HCEC 1CT (cell line): ENCODE measurements around the gene ARIH1.
"Not testable (repeated sequence)": the region's sequence is repeated elsewhere in the genome, so short reads cannot be mapped to it uniquely, and the experiment has no call there.

Experiments
- DNase-seq: peaks from one replicate; pipeline ENCODE4 v3.0.0-alpha.2; 2017

Gene ARIH1

DNA sequence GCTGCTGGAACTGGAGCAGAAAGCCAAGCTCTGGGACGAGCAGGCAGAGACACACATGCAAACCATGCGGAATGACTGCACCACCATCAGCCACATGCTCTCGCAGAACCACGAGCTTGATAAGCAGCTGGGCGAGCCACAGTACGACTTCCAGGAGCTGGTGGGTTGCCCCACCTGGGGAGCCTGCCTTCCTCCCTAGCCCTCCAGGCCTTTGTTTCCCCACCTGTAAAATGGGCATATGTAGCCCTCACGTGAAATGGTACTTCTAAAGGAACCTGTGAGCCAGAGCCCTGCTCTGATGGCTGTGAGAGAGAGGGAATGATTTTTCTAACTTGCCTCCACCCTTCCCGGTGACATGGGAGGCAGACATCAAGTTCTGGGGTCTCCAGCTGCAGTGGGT, 135.7 kb downstream of the ARIH1 start:
- DNase-seq: no peak

DNA sequence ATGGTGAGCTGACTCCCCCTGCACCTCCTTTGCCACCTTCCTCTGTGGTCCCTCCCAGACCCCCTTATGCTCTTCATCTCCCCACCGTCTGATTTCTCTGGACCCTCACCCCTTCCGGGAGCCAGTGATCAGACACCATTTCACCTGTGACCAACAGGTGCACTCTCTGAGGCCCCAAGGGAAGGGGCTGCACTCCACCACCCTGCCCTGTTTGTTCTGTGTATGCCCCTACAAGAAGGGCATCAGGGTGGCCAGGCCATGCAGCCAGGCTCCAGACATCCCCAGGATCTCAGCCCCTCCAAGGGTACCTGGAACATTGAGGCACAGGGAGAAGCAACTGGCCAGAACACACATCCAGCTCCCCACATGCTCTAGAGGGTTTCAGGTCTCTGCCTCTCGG, 138.2 kb downstream of the ARIH1 start:
- DNase-seq: not testable (repeated sequence)

DNA sequence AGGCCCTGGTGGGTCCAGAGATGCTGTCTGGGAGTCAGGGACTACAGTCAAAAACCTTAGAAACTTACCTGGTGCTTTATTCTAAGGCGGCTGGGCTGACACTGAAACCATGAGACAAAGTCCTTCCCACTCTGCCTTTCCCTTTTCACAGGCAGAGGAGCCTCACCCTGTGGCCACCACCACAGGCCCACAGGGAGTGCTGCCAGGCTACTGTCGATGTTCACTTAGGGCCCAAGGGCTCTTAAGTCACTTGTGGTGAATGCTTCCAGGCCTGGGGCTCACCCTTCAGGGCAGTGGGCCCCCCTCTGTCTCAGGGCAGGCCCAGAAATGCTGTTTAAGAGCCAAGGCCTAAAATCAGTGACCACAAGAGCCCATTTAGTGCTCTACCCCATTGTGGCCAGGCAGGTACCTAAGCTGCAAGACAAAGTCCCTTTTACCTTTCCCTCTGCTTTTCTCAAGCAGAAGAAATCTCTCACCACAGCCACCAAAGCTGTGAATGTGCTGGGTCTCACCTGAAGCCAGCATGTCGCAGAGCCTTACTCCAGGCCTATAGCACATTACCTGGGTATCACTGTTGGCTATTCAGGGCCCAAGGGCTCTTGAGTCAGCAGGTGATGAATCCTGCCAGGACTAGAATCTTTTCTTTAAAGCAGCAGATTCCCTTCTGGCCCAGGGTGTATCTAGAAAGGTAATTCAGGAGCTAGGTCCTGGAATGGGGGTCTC, 140.8 kb downstream of the ARIH1 start:
- no peak for DNase-seq

DNA sequence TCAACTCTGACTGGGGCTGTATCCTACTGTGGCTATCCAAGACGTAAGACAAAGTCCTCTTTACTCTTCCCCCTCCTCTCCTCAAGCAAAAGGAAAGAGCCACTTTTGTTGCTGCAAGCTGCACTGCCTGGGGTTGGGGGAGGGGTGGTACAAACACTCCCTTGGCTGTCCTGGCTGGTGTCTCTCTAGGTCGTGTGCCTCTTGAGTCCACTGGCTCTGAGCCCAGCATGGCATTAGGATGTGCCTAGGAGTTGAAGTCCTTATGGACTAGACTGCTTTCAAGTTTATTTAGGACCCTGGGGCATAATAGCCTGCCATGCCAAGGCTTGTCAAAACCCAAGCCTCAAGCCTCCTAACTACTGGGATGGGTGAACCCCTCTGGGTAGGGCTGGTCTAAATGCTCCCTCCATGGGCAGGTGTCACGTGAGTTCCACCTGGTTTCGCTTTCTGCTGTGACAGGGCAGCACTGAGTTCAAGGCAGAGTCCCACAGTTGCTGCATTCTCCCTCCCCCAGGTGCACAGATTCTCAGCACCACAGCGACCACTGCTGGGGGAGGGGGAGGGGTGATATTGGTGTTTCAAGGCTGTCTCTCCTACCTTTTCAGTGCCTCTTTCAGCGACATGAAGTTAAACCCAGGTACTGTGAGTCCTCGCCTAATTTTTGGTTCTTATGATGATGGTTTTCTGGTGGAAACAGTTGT, 141.6 kb downstream of the ARIH1 start:
- DNase-seq: not testable (repeated sequence)

DNA sequence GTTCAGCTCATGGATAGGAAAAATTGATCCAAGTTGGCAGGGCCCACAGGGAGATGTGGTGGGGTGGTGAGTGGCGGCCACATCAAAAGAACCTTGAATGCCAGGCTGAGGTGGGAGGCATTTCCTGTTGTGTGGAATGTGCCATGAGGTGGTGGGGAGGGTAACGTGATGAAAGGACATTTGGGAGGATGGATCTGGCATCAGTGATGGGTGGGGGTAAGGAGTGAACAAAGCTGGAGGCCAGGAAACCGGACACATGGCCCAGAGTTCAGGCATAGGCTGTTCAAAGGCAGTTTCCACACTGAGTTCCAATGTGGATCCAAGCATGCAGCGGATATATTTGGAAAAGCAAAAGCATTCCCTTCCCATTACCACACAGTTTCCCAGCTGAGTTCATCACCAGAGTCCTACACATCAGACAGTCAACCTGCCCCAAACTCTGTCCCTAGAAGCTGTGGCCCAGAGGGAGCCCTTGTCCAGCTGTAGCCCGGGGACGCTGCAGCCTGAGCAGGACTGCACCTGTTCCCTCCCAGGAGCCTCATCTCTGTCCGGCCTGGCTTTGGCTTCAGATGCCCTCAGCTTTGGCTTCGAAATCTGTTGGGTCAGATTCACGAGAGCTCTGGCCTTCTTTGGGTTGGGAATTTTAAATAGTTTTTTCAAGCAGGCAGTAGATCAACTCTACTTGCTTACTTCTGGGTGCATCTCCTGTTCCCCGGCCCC, 142.5 kb downstream of the ARIH1 start:
- DNase-seq: no peak

DNA sequence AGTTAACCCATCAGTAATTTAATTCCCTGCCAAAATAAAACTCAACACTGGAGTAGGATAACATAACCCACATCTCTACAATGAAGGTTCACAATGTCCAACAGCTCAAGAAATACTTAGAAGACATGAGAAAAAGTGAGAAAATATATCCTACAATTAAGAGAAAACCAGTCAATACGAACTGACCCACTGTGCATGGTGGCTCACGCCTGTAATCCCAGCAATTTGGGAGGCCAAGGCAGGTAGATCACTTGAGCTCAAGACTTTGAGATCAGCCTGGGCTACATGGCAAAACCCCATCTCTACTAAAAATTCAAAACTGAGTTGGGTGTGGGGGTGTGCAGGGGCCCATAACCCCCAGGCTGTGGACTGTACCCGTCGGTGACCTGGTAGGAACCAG, 149.7 kb downstream of the ARIH1 start:
- not testable (repeated sequence) for DNase-seq

DNA sequence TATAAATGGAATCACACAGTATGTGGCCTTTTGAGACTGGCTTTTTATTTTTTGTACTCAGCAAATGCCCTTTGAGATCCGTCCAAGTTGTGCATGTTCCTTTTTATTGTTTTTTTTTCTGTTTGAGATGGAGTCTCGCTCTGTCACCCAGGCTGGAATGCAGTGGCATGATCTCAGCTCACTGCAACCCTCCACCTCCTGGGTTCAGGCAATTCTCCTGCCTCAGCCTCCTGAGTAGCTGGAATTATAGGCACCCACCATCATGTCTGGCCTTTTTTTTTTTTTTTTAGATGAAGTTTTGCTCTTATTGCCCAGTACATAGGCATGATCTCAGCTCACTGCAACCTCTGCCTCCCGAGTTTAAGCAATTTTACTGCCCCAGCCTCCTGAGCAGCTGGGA, 152.0 kb downstream of the ARIH1 start:
- not testable (repeated sequence) for DNase-seq

DNA sequence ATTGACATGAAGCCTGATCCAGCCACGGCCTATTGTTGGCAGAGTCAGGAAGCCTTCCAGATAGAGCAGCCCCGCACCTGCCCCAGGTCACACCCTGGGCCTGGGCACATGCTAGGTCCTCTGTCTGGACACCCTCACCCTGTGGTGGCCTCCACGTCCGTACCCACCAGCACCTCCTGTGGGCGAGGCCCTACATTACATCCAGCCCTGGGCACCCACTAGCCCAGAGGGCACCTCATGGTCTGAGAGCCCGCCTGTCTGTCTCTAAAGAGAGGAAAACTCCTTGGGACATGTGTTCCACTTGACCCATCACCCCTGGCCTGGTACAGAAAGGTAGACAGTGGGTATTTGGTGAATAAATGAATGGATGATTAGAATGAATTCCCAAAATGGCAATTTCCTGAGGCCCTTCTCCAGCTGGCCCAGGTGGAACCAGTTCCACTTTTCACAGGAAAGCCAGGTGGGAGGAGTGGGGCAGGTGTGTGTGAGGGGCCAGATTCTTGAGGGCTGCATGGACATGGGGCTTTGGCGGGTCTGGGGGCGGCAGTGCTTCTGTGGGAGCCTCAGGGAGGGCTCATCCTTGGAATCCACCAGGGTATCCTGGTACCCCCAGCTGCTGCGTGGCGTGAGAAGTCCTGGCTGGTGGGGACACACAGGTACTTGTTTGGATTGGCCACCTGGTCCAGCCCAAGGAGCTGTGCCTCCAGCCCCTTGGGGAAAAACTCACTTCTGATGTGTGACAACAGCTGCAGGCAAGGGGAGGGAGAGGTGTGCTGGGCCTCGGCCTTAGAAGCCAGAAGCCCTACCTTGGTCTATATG, 154.3 kb downstream of the ARIH1 start:
- not testable (repeated sequence) for DNase-seq

DNA sequence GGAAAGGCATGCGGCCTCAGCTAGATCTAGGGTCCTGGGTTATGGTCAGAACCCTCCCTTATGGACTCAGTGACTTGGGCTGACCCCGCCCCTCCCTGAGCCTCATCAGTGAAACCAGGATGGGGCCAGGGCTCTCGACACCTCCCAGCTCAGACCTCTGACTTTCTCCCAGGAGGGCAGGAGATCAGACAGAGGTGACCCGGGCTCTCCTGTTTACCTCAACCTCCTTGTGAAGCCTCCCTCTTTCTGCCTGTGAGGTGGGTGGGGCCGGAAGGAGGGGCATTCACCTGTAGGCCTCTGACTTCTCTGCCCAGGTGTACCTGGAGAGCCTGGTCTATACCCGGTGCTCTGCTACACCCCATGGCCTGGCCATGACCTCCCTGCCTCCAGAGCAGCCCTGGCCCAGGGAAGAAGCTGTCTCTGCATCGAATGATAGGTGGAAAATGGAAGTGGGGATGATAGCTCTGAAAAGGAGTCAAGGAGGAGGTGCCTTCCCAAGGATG, 155.0 kb downstream of the ARIH1 start:
- DNase-seq: not testable (repeated sequence)

DNA sequence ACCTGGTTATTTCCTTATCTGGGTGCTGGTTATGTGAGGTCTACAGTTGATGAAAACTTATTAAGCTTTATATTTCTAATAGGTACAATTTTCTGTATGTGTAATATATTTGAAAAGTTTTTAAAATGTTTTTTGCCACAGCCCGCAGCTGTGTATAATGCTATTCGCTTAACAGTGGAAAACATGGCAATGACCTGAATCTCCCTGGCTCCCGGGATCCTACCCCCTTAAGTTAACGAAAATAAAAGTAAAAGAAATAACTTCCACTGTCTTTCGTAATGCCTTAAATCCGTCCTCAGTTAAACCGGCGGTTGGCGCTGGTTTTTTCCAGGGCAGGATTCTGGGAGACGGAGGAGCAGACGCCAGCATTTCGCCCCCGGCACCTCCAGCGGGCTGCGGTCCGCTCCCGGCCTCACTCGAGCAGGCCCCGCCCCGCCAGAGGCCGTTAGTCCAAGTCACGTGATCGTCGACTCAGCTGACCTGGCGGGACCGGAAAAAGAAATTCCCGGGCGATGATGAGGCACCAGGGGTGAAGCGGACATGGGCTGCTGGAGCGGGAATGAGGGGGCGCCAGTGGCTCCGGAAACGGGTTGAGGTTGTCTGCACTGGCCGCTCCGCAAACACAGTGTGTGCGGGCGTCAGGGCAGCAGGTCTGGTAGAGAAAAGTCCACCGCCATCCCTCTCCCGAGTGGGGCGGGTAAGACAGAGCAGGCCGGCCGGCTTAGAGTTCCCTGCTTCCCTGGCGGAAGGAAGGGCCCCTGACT, 162.6 kb downstream of the ARIH1 start:
- DNase-seq: peak; percentile 49

DNA sequence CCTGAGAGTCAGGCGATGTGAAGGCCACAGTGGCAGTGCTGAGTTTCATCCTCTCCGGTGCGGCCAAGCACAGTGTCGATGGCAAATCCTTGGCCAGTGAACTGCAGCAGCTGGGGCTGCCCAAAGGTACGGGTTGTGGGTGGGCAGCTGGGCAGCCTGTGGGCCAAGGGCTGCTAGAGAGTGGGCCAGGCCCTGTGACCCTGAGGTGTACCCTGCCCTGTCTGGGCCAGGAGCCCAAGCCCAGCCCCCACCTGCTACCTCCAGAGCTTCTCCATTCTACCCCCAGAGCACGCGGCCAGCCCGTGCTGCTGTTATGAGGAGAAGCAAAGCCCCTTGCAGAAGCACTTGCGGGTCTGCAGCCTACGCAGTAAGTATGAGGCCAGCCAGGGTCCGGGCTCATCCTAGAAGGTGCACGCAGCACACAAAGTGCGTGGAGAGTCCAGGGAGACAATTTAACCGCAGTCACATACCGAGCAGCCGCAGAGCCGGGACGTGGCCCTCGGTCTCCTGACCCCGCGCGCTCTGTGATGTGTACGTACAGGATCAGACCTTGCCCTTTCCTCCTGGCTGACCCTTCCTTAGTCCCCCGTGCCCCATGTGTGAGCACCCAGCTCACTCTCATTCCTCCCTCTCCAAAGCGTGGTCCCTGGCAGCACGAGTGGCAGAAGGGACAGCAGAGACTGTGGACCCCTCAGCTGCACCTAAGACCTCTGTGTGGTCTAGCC, 165.8 kb downstream of the ARIH1 start:
- not testable (repeated sequence) for DNase-seq

DNA sequence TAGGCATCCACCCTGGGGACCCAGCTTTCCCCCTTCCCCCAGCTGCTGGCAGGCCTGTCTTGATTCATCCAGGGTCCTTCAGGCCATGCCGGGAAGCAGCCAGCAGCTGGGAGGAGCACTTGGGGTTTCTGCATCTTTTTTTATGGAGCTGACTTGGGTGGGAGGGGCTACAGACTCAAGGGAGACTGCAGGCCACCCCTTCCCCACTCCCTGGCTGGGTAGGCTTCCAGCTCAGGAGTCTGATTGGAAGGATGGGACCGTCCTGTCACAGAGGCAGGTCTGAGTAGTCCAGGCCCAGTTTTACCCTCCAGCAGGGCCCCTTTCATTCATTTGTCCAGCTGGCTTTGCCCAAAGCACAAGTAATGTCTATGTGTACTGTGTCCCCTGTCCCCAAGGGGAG, 168.1 kb downstream of the ARIH1 start:
- DNase-seq: not testable (repeated sequence)

DNA sequence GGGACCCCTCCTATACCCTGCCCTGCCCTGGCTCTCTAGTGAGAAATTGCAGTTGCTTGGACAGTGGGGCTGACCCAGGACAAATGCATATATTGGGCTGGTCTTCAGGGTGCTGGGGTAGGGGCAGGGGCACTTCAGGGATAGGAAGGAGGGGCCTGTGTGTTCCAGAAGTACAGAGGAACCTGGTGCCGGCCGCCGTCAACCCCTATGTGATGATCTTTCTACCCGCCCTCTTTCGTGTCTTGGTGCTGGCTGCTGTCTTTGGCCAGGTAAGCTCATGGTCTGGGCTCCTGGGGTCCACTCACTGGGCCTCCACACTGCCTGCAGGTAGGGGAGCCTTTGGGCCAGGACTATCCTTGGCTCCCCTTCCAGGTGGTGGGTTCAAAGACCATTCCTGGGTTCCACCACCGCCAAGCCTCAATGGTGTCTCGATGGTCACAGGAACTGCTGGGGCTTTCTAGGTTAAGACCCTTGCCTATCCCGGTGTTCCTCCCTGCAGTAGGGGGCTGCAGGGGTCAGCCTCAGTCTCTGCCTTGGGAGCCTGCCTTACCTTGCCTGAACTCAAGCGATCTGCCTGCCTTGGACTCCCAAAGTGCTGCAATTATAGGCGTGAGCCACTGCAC, 174.6 kb downstream of the ARIH1 start:
- DNase-seq: not testable (repeated sequence)
